GM19468 (cell line): ENCODE data around the gene SNRNP40.

Experiments
- ATAC-seq: cut with Tn5 transposase; IDR thresholded peaks from one replicate; pipeline ENCODE4 v1.9.1; 2021; ENCODE audit warnings: mild to moderate bottlenecking, moderate library complexity, moderate number of reproducible peaks; ENCODE audit not compliant: unreplicated experiment; ENCODE audit errors: extremely low read depth

SNRNP40 gene

DNA sequence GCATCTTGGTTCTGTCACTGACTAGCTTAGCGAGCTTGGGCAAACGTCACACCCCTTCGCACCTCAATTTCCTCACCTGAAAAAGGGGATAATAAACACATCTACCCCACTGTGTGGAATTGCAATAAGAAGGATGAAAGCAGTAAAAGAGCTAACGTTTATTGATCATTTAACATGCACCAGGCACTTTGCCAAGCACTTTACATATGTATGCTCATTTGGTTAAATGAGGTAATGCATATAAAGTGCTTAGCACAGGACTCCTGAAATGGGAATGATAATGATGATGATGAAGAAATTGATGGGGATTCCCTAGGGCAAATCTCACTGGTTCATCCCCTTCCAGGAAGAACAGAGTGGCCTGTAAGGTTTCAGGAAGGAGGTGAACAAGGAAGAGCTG lies 61.7 kb downstream of the SNRNP40 start:
- no peak for ATAC-seq

DNA sequence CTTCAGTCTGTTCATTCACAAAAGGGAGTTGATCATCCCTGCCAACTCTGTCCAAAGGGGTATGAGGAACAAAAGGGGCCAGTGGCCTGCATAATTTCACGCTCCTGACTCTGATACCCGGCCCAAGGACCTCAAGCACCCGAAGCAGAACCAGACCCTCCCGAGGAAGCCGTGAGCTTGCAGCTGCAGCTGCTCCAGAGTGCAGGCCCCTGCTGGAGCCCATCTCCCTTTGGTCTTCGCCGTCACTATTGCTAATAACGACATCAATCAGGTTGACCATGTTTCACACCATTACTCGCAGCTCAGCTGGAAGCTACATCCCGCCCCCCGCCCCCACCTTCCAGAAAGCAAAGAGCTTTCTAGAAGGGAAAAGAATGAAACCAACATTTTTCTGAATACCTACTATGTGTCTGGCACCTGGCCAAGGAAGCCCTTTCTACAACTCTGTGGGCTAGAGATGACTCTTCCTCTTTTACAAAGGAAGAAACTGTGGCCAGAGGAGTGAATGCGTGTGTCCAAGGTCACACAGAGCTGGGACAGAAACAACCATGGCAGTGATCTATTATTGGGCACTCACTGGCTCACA lies 62.4 kb downstream of the SNRNP40 start:
- ATAC-seq, result no peak

DNA sequence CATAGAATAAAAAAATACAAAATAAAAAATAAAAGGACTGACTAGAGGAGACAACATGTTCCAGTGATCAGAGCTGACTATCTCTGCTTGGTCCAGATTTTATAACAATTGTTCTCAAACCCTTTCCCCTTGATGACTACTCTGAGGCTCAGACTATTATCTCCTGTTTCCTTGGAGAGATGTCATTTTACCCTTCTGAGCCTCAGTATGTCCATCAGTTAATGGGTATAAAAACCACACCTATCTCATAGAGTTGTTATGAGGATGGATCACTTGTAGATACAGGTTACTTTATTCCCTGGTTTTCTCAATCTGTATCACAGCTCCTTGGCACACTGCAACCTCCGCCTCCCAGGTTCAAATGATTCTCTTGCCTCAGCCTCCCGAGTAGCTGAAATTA lies 63.9 kb downstream of the SNRNP40 start:
- ATAC-seq, result no peak

DNA sequence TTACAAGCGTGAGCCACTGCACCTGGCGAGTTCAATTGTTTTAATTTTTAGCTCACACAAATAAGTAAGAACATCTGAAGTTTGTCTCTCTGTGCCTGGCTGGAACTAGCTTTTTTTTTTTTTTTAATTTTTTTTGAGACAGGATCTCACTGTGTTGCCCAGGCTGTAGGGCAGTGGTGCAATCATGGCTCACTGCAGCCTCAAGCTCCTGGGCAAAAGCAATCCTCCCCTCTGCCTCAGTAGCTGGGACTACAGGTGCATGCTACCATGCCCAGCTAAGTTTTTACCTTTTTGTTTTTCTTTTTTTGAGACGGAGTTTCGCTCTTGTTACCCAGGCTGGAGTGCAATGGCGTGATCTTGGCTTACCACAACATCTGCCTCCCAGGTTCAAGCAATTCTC lies 64.8 kb downstream of the SNRNP40 start:
- no peak for ATAC-seq

DNA sequence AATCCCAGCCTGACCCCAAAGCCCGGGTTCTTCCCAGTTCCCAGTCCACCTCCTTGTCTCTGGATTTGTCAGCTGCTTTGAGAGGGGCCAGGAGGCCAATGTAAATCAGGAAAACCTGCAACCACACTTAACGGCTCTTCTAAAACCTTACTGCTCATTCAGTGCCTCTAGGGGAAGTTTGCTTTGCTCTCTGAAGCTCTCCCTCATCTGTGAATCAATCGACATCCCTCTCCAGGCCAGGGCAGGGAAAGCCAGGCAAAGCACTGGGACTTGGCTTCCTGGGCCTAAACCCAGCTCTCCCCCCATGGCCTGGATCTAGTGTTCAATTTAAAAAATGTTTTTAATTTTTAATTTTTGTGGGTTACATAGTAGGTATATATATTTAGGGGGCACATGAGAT lies 66.2 kb downstream of the SNRNP40 start:
- no peak for ATAC-seq

DNA sequence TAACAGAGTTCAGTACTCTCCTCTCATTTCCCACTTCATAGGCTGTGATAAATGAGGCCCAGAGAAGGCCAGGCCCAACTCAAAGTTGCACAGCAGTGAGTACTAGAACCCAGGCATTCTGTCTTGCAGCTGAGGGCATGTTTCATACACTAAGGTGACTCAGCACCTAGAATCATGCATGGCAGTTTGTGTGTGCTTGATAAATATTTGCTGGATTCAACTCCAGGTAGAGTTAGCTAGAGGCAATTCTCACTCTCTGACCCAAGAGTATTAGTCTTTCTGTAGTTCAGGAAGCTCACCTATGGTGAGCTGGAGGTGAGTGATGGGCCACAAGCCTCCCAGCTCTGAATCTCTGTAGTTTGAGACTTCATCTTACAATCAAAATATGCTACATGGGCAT lies 67.6 kb downstream of the SNRNP40 start:
- no peak for ATAC-seq

DNA sequence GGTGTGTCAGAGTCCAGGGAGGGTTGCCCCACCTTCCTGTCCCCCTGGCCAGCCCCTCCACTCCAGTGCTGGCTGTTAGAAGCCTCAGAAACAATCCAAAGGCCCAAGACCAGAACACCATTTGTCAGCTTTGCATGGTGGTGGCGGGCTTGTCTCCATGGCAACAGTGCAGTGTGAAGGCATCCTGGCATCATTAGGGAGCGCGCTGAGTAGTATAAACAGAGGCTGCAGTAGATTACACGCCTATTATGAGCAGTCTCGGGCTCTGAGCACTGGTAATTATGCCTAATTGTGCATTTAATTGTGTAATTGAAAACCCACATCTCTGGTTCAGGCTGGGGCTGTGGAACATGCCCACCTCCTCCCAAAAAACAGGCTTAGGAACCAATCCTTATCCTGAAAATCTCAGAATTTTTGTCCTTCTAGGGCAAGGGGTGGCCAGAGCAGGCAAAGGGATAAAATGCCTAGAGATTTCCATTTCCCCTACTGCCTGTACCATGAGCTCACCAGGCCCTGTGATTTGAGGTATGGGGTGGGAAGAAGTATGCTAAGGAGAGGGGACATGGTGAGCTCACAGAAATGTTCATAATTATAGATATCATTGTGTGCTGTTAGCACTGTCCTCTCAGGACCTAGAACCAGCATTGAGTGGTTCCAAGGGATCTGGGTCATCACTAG lies 68.6 kb downstream of the SNRNP40 start:
- ATAC-seq, result no peak

DNA sequence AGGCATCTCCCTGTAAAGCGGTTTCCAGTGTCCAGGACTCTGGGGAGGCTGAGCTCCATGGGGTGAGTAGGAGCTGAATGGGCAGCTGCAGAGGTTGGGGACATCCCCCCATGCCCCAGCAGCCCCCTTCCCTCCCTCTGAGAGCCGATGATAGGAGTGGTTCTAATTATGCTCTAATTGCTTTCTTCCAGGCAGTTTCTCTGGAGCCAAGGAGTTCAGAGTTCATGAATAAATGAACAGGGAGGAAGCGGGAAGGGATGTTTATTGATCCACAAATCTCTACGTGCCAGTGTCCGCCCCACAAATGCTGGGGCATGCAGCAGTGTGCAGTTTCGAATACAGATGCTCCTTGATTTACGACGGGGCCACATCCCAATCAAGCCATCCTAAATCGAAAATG lies 72.5 kb downstream of the SNRNP40 start:
- ATAC-seq, result no peak

DNA sequence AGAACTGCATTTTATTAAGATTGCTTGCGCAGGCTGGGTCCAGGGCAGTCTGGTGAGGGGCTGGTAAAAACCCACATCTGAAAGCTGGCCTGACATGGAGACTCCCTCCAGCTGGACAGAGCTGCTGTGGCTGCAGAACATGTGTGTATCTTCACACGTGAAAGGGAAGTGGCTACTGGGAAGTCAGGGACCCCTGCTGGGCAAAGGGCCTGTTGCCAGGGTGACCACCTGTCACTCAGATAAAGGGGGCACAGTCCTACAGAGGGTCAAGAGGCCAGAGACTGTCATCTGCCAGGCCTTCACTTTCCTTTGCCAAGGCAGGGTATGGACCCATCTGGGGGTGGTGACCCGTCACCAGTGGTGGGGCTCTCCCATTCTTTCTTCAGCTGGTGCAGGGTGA lies 74.4 kb downstream of the SNRNP40 start:
- no peak for ATAC-seq

DNA sequence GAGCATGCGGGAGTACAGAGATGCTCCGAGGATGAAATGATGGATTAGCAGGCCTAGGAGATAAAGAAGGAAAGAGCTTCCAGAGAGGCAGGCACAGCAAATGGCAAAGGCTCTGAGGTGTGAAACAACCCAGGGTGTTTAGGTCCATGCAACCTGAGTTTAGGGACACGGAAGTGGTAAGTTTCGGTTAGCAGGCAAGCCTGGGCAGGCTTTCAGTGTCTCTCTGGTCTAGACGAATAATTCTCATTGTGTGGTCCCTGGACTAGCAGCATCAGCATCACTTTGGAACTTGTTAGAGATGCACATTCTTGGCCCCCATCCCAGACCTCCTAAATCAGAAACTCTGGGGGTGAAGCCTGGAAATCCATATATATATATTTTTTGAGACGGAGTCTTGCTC lies 75.5 kb downstream of the SNRNP40 start:
- no peak for ATAC-seq

DNA sequence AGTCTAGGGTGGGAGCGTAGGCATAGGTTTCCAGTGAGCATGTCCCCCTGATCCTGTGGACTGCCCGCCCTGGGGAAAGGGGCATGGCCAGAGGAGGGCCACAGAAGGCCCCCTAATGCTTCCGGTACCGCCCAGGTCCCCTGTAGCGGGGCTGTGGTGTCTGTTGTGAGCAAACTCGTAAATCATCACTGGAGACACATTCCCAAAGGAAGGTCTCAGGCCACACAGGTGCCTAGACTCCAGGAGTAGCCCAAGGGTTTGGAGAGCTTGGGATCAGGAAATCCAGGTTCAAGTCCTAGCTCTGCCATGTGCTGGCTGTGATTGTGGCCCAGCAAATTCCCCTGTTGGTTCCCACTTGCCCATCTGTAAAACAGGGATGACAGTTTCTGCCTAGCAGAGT lies 77.1 kb downstream of the SNRNP40 start:
- ATAC-seq, result no peak

DNA sequence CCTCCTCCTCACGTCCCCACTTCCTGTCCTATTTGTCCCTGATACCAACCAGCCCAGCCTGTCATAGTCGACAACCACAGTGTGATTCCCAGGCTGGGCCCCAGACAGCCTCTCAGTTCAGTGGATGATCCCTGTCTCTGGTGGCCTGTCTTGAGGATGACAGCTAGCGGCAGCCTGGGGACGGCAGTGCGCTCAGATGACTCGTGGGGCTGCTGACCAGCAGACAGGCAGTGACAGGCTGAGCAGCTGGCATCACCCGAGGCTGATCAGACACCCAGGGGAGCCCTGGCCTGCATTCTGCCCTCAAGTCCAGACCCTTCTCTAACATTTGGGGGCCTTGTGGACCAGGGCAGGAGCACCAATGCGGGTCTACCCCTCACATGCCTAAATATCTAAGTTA lies 77.9 kb downstream of the SNRNP40 start:
- ATAC-seq, result no peak

DNA sequence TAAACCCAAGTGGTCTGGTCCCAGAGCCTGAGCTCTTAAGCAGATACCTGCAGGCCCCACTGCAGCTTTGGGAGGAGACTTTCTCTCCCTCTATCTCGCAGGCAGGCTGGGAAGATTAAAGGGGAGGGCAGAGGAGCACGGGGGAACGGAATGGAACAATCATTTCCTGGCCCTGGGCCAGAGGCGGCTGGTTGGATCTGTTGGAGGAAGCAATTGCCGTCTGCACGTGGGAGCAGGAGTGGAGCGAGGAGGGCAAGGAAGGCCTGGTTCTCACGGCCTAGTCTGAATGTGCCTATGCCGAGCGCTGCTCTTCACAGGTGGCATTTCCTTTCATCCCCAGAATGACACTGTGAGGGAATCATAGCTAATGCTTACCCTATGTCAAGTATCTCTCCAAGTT lies 80.6 kb downstream of the SNRNP40 start:
- ATAC-seq, result no peak

DNA sequence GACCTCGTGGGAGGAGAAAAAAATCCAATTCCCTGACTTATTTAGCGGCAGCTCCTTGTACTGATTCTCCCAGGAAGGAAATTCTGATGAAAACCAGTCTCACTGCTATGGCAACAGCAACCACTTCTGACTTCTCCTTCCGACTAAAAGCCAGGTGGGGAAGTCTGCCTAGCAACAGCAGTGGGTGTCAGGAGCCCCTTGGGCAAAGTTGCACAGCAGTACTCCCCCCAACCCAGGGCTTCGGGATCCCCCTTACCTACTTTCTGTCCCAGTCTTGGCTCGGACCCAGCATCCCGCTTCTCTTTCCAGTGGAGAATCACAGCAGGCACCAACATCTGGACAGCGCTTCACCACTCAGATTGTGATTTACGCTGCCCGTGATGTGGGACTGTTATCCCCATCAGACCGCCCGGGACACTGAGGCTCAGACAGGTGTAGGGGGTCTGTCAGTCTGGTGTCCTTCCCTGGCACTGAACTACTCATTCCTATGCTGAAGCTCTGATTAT lies 81.5 kb downstream of the SNRNP40 start:
- ATAC-seq, result no peak

DNA sequence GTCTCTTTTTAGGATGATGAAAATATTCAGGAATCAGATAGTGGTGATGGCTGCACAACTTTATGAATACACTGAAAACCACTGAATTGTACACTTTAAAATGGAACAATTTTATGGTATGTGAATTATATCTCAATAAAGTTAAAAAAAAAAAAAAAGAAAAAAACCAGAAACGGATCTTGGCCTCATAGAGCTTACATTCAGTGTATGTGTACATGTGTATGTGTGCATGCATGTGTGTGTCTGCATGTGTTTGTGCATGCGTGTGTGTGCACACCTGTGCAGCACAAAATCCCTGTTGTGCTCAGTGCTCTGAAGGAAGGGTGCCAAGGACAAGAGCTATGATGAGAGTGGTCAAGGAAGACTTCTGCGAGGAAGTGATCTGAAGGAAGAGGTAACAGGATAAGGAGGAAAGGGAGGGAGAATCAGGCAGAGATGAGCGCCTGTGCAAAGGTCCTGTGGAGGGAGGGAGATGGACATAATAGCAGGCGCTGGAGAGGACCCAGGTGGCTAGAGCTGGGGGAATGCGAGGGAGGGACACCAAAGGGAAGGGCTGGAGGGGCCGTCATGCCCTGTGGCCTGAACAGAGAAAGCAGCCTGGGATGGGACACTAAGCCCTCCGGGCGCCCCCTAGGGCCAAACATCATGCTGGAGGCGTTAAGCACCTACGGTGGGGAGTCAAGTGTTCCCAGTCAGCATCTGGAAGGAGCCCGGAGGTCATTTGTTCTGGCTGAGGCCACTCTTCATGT lies 82.1 kb downstream of the SNRNP40 start:
- no peak for ATAC-seq
